ENCODE measurements around the gene AGAP2.

- no peak for TF ChIP-seq PBX3 (CRISPR knock-in tag; IDR thresholded peaks at IDR 0.05; ENCODE audit: borderline replicate concordance)
- no peak for TF ChIP-seq ZNF274 (CRISPR knock-in tag; IDR thresholded peaks at IDR 0.05)
- TF ChIP-seq, protein P1, sequence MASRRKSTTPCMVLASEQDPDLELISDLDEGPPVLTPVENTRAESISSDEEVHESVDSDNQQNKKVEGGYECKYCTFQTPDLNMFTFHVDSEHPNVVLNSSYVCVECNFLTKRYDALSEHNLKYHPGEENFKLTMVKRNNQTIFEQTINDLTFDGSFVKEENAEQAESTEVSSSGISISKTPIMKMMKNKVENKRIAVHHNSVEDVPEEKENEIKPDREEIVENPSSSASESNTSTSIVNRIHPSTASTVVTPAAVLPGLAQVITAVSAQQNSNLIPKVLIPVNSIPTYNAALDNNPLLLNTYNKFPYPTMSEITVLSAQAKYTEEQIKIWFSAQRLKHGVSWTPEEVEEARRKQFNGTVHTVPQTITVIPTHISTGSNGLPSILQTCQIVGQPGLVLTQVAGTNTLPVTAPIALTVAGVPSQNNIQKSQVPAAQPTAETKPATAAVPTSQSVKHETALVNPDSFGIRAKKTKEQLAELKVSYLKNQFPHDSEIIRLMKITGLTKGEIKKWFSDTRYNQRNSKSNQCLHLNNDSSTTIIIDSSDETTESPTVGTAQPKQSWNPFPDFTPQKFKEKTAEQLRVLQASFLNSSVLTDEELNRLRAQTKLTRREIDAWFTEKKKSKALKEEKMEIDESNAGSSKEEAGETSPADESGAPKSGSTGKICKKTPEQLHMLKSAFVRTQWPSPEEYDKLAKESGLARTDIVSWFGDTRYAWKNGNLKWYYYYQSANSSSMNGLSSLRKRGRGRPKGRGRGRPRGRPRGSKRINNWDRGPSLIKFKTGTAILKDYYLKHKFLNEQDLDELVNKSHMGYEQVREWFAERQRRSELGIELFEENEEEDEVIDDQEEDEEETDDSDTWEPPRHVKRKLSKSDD (CRISPR knock-in tag; IDR thresholded peaks at IDR 0.05; ENCODE audit: low read depth) = no peak
- no peak for TF ChIP-seq JUNB (CRISPR knock-in tag; IDR thresholded peaks at IDR 0.05; ENCODE audit: borderline replicate concordance)
- TF ChIP-seq, protein P2, sequence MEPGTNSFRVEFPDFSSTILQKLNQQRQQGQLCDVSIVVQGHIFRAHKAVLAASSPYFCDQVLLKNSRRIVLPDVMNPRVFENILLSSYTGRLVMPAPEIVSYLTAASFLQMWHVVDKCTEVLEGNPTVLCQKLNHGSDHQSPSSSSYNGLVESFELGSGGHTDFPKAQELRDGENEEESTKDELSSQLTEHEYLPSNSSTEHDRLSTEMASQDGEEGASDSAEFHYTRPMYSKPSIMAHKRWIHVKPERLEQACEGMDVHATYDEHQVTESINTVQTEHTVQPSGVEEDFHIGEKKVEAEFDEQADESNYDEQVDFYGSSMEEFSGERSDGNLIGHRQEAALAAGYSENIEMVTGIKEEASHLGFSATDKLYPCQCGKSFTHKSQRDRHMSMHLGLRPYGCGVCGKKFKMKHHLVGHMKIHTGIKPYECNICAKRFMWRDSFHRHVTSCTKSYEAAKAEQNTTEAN (CRISPR knock-in tag; conservative IDR thresholded peaks at IDR 0.05) = no peak
- no peak for TF ChIP-seq SRSF1 (optimal IDR thresholded peaks at IDR 0.05; ENCODE audit: low read depth, low read length)
- TF ChIP-seq MZF1 (CRISPR knock-in tag; IDR thresholded peaks at IDR 0.05; ENCODE audit: borderline replicate concordance) = no peak
Observed at GRCh38 chr12:57707250-57707649, 31.3 kb downstream of the AGAP2 start.
